Left cardiac atrium (tissue), 4 donors: Measurements from ENCODE around the gene GDPD5. TPM values are rescaled to one million over a fixed set of nuclear protein-coding genes. Genes with fewer than 3 reads are reported as not detected.

Experiments
- ATAC-seq, 2 donors: fragments of 200-7000 bp; cut with Tn5 transposase; one replicate each; pipeline ENCODE4 v1.9.1; 2020; ENCODE audit warnings: mild to moderate bottlenecking in 2 of 2, moderate library complexity in 2 of 2
- DNase-seq: peaks from one replicate; pipeline ENCODE4 v3.0.0-alpha.2; 2020
- intact Hi-C, 2 donors: fragments of 100-400 bp; cut with DNase I; formaldehyde crosslinking; loops; one replicate each; pipeline versions ENCODE4 v1.14.1 to v1.15.1; 2022 to 2023
- total RNA-seq, 2 donors: library from RNA; stranded (reverse); fragmentation: NEBNext Ultra II Directional; extraction: Animal tissue kit (Norgen Biotek cat#: 25700); gene quantifications; one replicate each; pipeline ENCODE4 v1.2.1, GENCODE V29; 2021
- donor health status: DM: no; HTN: yes; CAD: no.
- donor health status: DM: no; HTN: yes; CAD: no; lungs with severe emphysema.
- donor health status: DM: yes; HTN: yes; CAD: no.
- donor health status: Dilated cardiomyopathy.

The GDPD5 gene
- total RNA-seq, 2 donors from 2014 or later = 12.3 to 17.6 TPM

- intact Hi-C loops = no loop called here
- DNase-seq (no peak), ATAC-seq (no peak)
Observed at GRCh38 chr11:75479597-75480145, 46.1 kb downstream of the GDPD5 start.

- intact Hi-C loops = no loop called here
- no peak for ATAC-seq
- no peak for DNase-seq
Observed at GRCh38 chr11:75478783-75479596, 46.8 kb downstream of the GDPD5 start.

- intact Hi-C loops = no loop called here
- ATAC-seq (no peak), DNase-seq (no peak)
Observed at GRCh38 chr11:75477614-75477935, 48.2 kb downstream of the GDPD5 start.

GRCh38 chr11:75476739-75477613, 48.8 kb downstream of the GDPD5 start:
- ATAC-seq (no peak), DNase-seq (no peak)
- intact Hi-C loops = no loop called here

GRCh38 chr11:75475767-75476650, 49.7 kb downstream of the GDPD5 start:
- intact Hi-C loops = no loop called here
- ATAC-seq (peak; percentile 38 to 55), DNase-seq (peak; percentile 55)

GRCh38 chr11:75474878-75475766, 50.6 kb downstream of the GDPD5 start:
- DNase-seq (peak; percentile 71), ATAC-seq (peak; percentile 42 to 84)
- intact Hi-C loops = no loop called here

- ATAC-seq (no peak), DNase-seq (no peak)
- intact Hi-C loops = no loop called here
Observed at GRCh38 chr11:75474240-75474639, 51.5 kb downstream of the GDPD5 start.

- no peak for DNase-seq
- no peak for ATAC-seq
- intact Hi-C loops = no loop called here
Observed at GRCh38 chr11:75473684-75474083, 52.1 kb downstream of the GDPD5 start.

- no peak for DNase-seq
- ATAC-seq = no peak
- intact Hi-C loops = no loop called here
Observed at GRCh38 chr11:75472081-75472732, 53.5 kb downstream of the GDPD5 start.

- DNase-seq (no peak), ATAC-seq (no peak)
- intact Hi-C loops = no loop called here
Observed at GRCh38 chr11:75471176-75471973, 54.4 kb downstream of the GDPD5 start.

GRCh38 chr11:75470476-75471080, 55.2 kb downstream of the GDPD5 start:
- intact Hi-C loops = no loop called here
- ATAC-seq = no peak
- DNase-seq = no peak

GRCh38 chr11:75469785-75470405, 55.8 kb downstream of the GDPD5 start:
- intact Hi-C loops = no loop called here
- no peak for ATAC-seq
- DNase-seq = no peak

GRCh38 chr11:75468534-75469340, 57.0 kb downstream of the GDPD5 start:
- intact Hi-C loops = no loop called here
- ATAC-seq = peak; percentile 65 to 76
- peak; percentile 83 for DNase-seq

- intact Hi-C loops = no loop called here
- DNase-seq (no peak), ATAC-seq (no peak)
Observed at GRCh38 chr11:75467881-75468280, 57.9 kb downstream of the GDPD5 start.

GRCh38 chr11:75467311-75467710, 58.4 kb downstream of the GDPD5 start:
- ATAC-seq (no peak), DNase-seq (no peak)
- intact Hi-C loops = no loop called here
